GM12864 (cell line): Measurements from ENCODE around the gene HACD1.
"Not testable (repeated sequence)": the region's sequence is repeated elsewhere in the genome, so short reads cannot be mapped to it uniquely, and the experiment has no call there.

Source experiments
- DNase-seq: peaks from one replicate; pipeline ENCODE4 v3.0.0-alpha.2; 2011; ENCODE audit warnings: low read depth
- H3K4me3 ChIP-seq: 2 replicates; pipeline ENCODE4 v1.5.1; 2011; ENCODE audit warnings: mild to moderate bottlenecking, low read depth, low read length, control low read depth
- CTCF ChIP-seq: IDR thresholded peaks from 2 replicates; pipeline ENCODE4 v1.5.1; 2011; ENCODE audit warnings: low read depth, mild to moderate bottlenecking, moderate library complexity, low read length, control low read depth, inconsistent platforms; ENCODE audit errors: missing control alignments

HACD1 gene

GRCh38 chr10:17643755-17644484, 26.7 kb upstream of the HACD1 start, which contains the start of gene STAM:
Gene STAM (plus strand): TSS chr10:17644151. CDS start chr10:17644340, 189 bp downstream.
- TF ChIP-seq CTCF = no peak
- peak within 1 kb of the TSS; percentile 84 for H3K4me3 ChIP-seq
- DNase-seq = peak; percentile 69

GRCh38 chr10:17643339-17643754, 26.2 kb upstream of the HACD1 start:
- H3K4me3 ChIP-seq = peak overlapping the region; percentile 84
- no peak for DNase-seq
- TF ChIP-seq CTCF = no peak

- TF ChIP-seq CTCF = no peak
- no peak for DNase-seq
- no peak overlapping the region for H3K4me3 ChIP-seq
Measured at GRCh38 chr10:17640331-17640816, 23.2 kb upstream of the HACD1 start.

- DNase-seq = no peak
- TF ChIP-seq CTCF = no peak
- no peak overlapping the region for H3K4me3 ChIP-seq
Measured at GRCh38 chr10:17637869-17638268, 20.7 kb upstream of the HACD1 start.

GRCh38 chr10:17633353-17633752, 16.2 kb upstream of the HACD1 start:
- no peak for DNase-seq
- TF ChIP-seq CTCF = no peak
- no peak overlapping the region for H3K4me3 ChIP-seq

GRCh38 chr10:17632590-17632989, 15.4 kb upstream of the HACD1 start:
- H3K4me3 ChIP-seq = not testable (repeated sequence)

GRCh38 chr10:17626656-17627055, 9.5 kb upstream of the HACD1 start:
- no peak for DNase-seq
- H3K4me3 ChIP-seq = no peak overlapping the region
- no peak for TF ChIP-seq CTCF

More at GRCh38 chr10:17632590-17632989, 15.4 kb upstream of the HACD1 start:
- not testable (repeated sequence) for DNase-seq
